Tibial artery (tissue), 4 donors: ENCODE results near the gene LYPLAL1.

ENCODE experiments used
- DNase-seq, 2 donors: peaks; one replicate each; pipeline ENCODE4 v3.0.0-alpha.2; 2019
- H3K27ac ChIP-seq, 2 donors: fragments of 200-600 bp; sonication (generic) in 1 of 2; 1 replicate in 1 of 2; 2 replicates in 1 of 2; pipeline ENCODE4 v1.5.1; 2018 to 2019; ENCODE audit warnings: mild to moderate bottlenecking in 1 of 2
- H3K27me3 ChIP-seq, 2 donors: fragments of 200-600 bp; sonication (generic) in 1 of 2; one replicate each; pipeline versions ENCODE4 v1.5.1 to v1.6.0; 2016 to 2019
- H3K36me3 ChIP-seq, 3 donors: fragments of 200-600 bp; sonication (generic) in 2 of 3; one replicate each; pipeline ENCODE4 v1.5.1; 2016 to 2019; ENCODE audit warnings: mild to moderate bottlenecking in 2 of 3
- H3K4me1 ChIP-seq, 4 donors: fragments of 200-600 bp; sonication (generic) in 2 of 4; 1 replicate in 3 of 4; 2 replicates in 1 of 4; pipeline ENCODE4 v1.5.1; 2016 to 2019
- H3K4me3 ChIP-seq, 2 donors: fragments of 200-600 bp; sonication (generic) in 1 of 2; 1 replicate in 1 of 2; 2 replicates in 1 of 2; pipeline ENCODE4 v1.5.1; 2018 to 2019; ENCODE audit warnings: mild to moderate bottlenecking in 2 of 2
- H3K9me3 ChIP-seq, 3 donors: fragments of 200-600 bp; sonication (generic) in 1 of 3; one replicate each; pipeline ENCODE4 v1.5.1; 2016 to 2019
- intact Hi-C: fragments of 100-400 bp; cut with DNase I; formaldehyde crosslinking; loops from one replicate; pipeline ENCODE4 v1.15.0; 2023; ENCODE audit warnings: low total_unique reads
- TF ChIP-seq, protein P1 (sequence below), 2 experiments: fragments of 200-600 bp in 1 of 2; fragments of 450-650 bp in 1 of 2; IDR thresholded peaks; one replicate each; pipeline ENCODE4 v1.5.1; 2017 to 2019; ENCODE audit warnings: antibody characterized with exemption in 2 of 2, mild to moderate bottlenecking in 1 of 2, moderate library complexity in 1 of 2

The LYPLAL1 gene

DNA sequence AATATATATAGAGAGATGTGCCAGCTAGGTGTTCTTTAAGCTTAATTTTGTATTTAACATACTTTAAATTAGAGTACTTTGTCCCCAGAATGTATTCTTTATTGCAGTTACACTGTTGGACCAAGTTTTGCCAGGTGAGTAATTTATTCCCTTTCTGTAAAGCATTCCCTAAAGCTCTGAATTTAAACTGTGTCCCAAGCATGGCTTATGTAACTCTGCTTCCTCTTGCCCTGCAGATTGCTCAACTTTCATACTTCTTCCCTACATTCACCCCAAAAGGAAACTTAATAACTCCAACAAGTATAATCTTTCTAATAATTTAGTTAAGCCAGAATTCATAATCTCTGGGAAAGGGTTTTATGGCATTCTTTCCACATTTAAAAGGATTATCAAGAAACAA, 5.6 kb downstream of the LYPLAL1 start:
- Histone ChIP-seq H3K4me1 (peaks cover 0 to 56% (median 21%) of the 10 kb centered on the region in 4 donors), H3K27ac (peak overlapping the region in 1 of 2 donors; percentile 41), H3K4me3 (no peak overlapping the region), H3K27me3 (no peaks in the 10 kb centered on the region), H3K9me3 (no peaks in the 10 kb centered on the region), H3K36me3 (no peaks in the 10 kb centered on the region)
- no peak for DNase-seq
- intact Hi-C loops: no loop called here
- TF ChIP-seq, protein P1, sequence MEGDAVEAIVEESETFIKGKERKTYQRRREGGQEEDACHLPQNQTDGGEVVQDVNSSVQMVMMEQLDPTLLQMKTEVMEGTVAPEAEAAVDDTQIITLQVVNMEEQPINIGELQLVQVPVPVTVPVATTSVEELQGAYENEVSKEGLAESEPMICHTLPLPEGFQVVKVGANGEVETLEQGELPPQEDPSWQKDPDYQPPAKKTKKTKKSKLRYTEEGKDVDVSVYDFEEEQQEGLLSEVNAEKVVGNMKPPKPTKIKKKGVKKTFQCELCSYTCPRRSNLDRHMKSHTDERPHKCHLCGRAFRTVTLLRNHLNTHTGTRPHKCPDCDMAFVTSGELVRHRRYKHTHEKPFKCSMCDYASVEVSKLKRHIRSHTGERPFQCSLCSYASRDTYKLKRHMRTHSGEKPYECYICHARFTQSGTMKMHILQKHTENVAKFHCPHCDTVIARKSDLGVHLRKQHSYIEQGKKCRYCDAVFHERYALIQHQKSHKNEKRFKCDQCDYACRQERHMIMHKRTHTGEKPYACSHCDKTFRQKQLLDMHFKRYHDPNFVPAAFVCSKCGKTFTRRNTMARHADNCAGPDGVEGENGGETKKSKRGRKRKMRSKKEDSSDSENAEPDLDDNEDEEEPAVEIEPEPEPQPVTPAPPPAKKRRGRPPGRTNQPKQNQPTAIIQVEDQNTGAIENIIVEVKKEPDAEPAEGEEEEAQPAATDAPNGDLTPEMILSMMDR (IDR thresholded peaks at IDR 0.05): no peak

DNA sequence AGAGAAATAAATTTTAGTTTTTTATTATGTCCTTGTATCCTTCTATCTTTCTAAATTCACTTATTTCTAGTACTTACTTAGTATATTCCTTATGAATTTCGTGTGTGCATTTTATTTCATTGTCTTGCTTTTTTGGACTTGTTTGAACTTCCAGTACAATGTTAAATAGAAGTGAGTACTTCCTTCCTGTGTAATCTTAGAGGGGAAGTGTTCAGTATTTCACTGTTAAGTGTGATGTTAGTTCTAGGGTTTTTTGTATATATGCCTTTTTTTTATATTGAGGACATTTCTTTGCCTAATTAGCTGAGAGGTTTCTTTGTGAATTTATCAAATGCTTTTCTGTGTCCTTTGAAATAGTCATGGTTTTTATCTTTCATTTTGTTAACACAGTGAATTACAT, 10.7 kb downstream of the LYPLAL1 start:
- H3K4me3 ChIP-seq: no peak overlapping the region
- TF ChIP-seq, protein P1 (IDR thresholded peaks at IDR 0.05): no peak
- intact Hi-C loops: no loop called here
- peaks cover 0 to 37% (median 5%) of the 10 kb centered on the region in 4 donors for H3K4me1 ChIP-seq
- H3K9me3 ChIP-seq: peaks cover 0 to 4% (median 0%) of the 10 kb centered on the region in 3 donors
- H3K27me3 ChIP-seq: no peaks in the 10 kb centered on the region
- H3K27ac ChIP-seq: no peak overlapping the region
- H3K36me3 ChIP-seq: no peaks in the 10 kb centered on the region
- no peak for DNase-seq

DNA sequence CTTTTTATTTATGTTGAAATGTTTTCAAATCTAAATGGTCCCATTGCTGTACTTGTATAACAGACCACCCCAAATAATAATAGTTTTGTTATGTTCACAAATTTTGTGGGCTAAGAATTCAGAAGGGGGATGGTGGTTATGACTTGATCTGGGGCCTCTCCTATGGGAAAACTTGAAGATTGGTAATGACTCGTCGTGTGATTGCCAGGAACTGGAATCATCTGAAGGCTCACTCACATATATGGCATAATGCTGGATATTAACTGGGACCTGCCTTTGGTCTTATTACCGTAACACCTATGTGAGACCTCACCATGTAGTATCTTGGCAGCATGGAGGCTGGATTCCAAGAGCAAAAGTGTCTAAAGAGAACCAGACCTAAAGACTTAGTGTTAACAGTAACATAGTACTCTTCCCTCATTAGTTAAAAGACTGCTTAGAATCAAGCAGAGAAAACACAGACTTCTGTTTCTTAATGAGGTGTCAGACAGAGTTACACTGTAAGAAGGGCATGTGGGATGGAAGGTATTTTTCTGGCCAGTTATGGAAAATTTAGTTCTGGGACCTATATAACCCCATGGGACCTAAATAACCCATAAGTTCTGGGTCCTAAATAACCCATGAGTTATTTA, 11.9 kb downstream of the LYPLAL1 start:
- intact Hi-C loops: no loop called here
- Histone ChIP-seq H3K9me3 (peaks cover 0 to 4% (median 0%) of the 10 kb centered on the region in 3 donors), H3K27ac (peak overlapping the region in 1 of 2 donors; percentile 61), H3K4me1 (peaks cover 0 to 38% (median 8%) of the 10 kb centered on the region in 4 donors), H3K36me3 (no peaks in the 10 kb centered on the region), H3K27me3 (no peaks in the 10 kb centered on the region), H3K4me3 (no peak overlapping the region)
- DNase-seq: no peak
- TF ChIP-seq, protein P1 (IDR thresholded peaks at IDR 0.05): no peak

DNA sequence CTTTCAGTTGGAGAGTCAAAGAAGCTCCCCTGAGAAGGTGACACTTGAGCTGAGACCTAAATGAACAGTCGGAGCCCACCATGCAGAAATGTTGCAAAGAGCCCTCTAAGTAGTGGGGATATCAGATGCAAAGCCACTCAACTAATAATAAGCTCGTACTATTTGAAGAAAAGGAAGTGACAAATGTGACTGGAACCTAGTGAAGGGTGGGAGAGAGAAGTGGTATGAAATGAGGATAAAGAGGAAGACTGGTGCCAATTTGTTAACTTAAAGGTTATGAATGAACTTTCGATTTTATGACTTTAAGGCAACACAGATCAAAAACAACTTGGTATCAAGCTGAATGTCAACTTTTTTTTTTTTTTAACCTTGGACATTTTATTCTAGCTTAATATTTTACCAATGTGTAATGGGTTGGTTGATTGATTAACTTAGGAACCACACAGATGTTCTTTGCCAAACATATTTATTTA, 14.7 kb downstream of the LYPLAL1 start:
- H3K9me3 ChIP-seq: peaks cover 0 to 4% (median 0%) of the 10 kb centered on the region in 3 donors
- H3K4me1 ChIP-seq: peaks cover 0 to 53% (median 8%) of the 10 kb centered on the region in 4 donors
- H3K4me3 ChIP-seq: peak overlapping the region; percentile 8 to 18
- H3K27ac ChIP-seq: peak overlapping the region; percentile 61 to 71
- intact Hi-C loops: no loop called here
- TF ChIP-seq, protein P1 (IDR thresholded peaks at IDR 0.05): no peak
- H3K36me3 ChIP-seq: no peaks in the 10 kb centered on the region
- H3K27me3 ChIP-seq: no peaks in the 10 kb centered on the region
- no peak for DNase-seq

DNA sequence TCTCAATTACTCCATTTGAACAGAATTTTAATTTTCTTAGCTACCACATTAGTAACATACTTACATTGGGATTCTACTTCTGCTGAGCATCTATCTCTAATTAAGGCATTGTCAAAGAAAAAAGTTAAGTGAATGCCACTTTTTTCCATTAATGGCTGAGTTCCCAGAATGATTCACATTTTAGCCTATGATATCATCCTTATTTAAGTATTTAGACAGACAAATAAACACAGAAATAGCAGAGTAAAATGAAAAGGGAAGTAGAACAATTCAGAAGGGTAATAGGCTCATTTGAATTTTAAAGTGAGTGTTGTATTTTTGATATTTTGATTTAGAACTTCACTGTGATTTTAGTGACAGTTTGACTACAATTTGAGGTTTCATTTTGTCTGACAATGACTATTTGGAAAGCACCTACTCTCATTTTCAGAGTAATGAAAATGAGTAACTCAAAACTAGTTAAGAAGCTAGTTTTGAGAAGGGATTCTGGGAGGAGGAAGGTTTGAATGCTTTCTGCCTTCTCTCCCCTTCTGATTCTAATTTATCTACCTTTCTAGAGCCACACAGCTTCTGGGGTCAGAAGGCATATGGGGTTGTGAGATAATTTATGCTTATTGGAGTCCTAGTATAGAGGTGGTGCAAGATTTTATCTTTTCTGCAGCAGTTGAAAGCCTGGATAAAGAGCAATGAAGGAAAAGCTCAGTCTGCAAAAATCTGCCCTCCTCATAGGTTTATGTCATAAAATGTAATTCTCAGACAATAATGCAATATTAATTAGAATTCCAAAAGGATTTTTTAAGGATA, 15.5 kb downstream of the LYPLAL1 start:
- Histone ChIP-seq H3K9me3 (peaks cover 0 to 4% (median 0%) of the 10 kb centered on the region in 3 donors), H3K27me3 (no peaks in the 10 kb centered on the region), H3K4me1 (peaks cover 0 to 53% (median 8%) of the 10 kb centered on the region in 4 donors), H3K36me3 (peaks cover 0 to 2% (median 0%) of the 10 kb centered on the region in 3 donors), H3K27ac (peak overlapping the region; percentile 61 to 71), H3K4me3 (peak overlapping the region in 1 of 2 donors; percentile 19)
- TF ChIP-seq, protein P1 (IDR thresholded peaks at IDR 0.05): no peak
- no peak for DNase-seq
- intact Hi-C loops: no loop called here
